OCI-LY1 (cell line): ENCODE data around the gene SLC24A3.
"Not testable (repeated sequence)": the region's sequence is repeated elsewhere in the genome, so short reads cannot be mapped to it uniquely, and the experiment has no call there.

Experiments used
- H2AFZ ChIP-seq: fragments of 200-600 bp; sonication (generic), shearing (Covaris generic); 2 replicates; pipeline ENCODE4 v1.6.0; 2014; ENCODE audit warnings: antibody characterized with exemption, mild to moderate bottlenecking, low read length
- H3F3A ChIP-seq: fragments of 200-600 bp; sonication (generic), shearing (Covaris generic); 2 replicates; pipeline ENCODE4 v1.6.0; 2014; ENCODE audit warnings: mild to moderate bottlenecking, antibody characterized with exemption, low read length, moderate library complexity; ENCODE audit not compliant: insufficient read depth
- H3K27ac ChIP-seq: fragments of 200-600 bp; sonication (generic); 2 replicates; pipeline ENCODE4 v1.5.1; 2014; ENCODE audit warnings: low read length, mixed run types, mild to moderate bottlenecking, low read depth; ENCODE audit not compliant: poor library complexity, severe bottlenecking
- H3K27me3 ChIP-seq: fragments of 200-600 bp; sonication (generic); 2 replicates; pipeline ENCODE4 v1.6.0; 2014; ENCODE audit warnings: antibody characterized with exemption, mild to moderate bottlenecking, low read length, moderate library complexity; ENCODE audit not compliant: insufficient read depth
- H3K36me3 ChIP-seq: fragments of 200-600 bp; sonication (generic); 2 replicates; pipeline ENCODE4 v1.6.1; 2014; ENCODE audit warnings: mild to moderate bottlenecking, antibody characterized with exemption, low read length, moderate library complexity, mixed read lengths; ENCODE audit not compliant: insufficient read depth
- H3K4me1 ChIP-seq: fragments of 200-600 bp; sonication (generic); 2 replicates; pipeline ENCODE4 v1.5.1; 2014; ENCODE audit warnings: mild to moderate bottlenecking, low read length, moderate library complexity; ENCODE audit not compliant: insufficient read depth, severe bottlenecking
- H3K4me2 ChIP-seq: fragments of 200-600 bp; sonication (generic), shearing (Covaris generic); 2 replicates; pipeline ENCODE4 v1.6.1; 2014; ENCODE audit warnings: low read length
- H3K4me3 ChIP-seq: fragments of 200-600 bp; sonication (generic); 2 replicates; pipeline ENCODE4 v1.5.1; 2014; ENCODE audit warnings: low read length, low read depth, mild to moderate bottlenecking, mixed read lengths; ENCODE audit not compliant: poor library complexity, severe bottlenecking
- H3K79me2 ChIP-seq: fragments of 200-600 bp; shearing (Covaris generic); 2 replicates; pipeline ENCODE4 v1.6.1; 2016; ENCODE audit warnings: mixed run types, low read length, mixed read lengths; ENCODE audit not compliant: insufficient read depth
- H3K9ac ChIP-seq: fragments of 200-600 bp; sonication (generic), shearing (Covaris generic); 2 replicates; pipeline ENCODE4 v1.6.1; 2014; ENCODE audit warnings: mild to moderate bottlenecking, low read length, mixed read lengths
- H3K9me2 ChIP-seq: fragments of 200-600 bp; sonication (generic), shearing (Covaris generic); 2 replicates; pipeline ENCODE4 v1.6.1; 2014; ENCODE audit warnings: low read depth, mild to moderate bottlenecking, low read length, mixed read lengths
- H3K9me3 ChIP-seq: fragments of 200-600 bp; shearing (Covaris generic); 2 replicates; pipeline ENCODE4 v1.6.1; 2014; ENCODE audit warnings: low read length, mixed read lengths
- H4K20me1 ChIP-seq: fragments of 200-600 bp; sonication (generic), shearing (Covaris generic); 2 replicates; pipeline ENCODE4 v1.6.0; 2016; ENCODE audit warnings: mild to moderate bottlenecking, low read length; ENCODE audit not compliant: insufficient read depth
- CTCF ChIP-seq: fragments of 200-600 bp; sonication (generic), shearing (Covaris generic); IDR thresholded peaks from 2 replicates; pipeline ENCODE4 v1.5.1; 2017; ENCODE audit warnings: mild to moderate bottlenecking, antibody characterized with exemption, low read length, moderate library complexity, mixed read lengths
- EZH2 ChIP-seq: fragments of 200-600 bp; sonication (generic), shearing (Covaris generic); IDR thresholded peaks from 2 replicates; pipeline ENCODE4 v1.8.0; 2017; ENCODE audit warnings: borderline replicate concordance, mixed run types, mild to moderate bottlenecking, antibody characterized with exemption, low read length, moderate library complexity, mixed read lengths

SLC24A3 gene

DNA sequence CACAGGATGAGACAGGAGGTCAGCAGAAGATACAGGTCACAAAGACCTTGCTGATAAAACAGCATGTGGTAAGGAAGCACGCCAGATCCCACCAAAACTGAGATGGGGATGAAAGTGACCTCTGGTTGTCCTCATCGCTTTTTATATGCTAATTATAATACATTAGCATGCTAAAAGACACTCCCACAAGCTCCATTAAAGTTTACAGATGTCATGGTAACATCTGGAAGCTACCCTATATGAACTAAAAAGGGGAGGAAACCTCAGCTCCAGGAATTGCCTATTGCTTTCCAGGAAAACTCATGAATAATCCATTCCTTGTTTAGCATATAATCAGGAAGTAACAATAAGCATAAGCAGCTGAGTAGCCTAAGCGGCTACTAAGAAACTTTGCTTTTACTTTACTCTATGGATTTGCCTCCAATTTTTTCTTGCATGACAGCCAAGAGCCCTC is 537.2 kb downstream of the SLC24A3 start:
- H2AFZ ChIP-seq: no peak overlapping the region
- H4K20me1 ChIP-seq: no peaks in the 10 kb centered on the region
- no peak for TF ChIP-seq CTCF
- TF ChIP-seq EZH2: no peak
- H3K4me3 ChIP-seq: no peak overlapping the region
- no peaks in the 10 kb centered on the region for H3K79me2 ChIP-seq
- H3K4me2 ChIP-seq: no peak overlapping the region
- no peaks in the 10 kb centered on the region; the same call in 1 of the 2 replicates for H3K27me3 ChIP-seq
- H3K9me2 ChIP-seq: no peaks in the 10 kb centered on the region
- H3K9me3 ChIP-seq: no peaks in the 10 kb centered on the region
- no peak overlapping the region for H3K27ac ChIP-seq
- no peaks in the 10 kb centered on the region for H3K36me3 ChIP-seq
- no peaks in the 10 kb centered on the region; the same call in 1 of the 2 replicates for H3F3A ChIP-seq
- H3K4me1 ChIP-seq: no peaks in the 10 kb centered on the region
- no peak overlapping the region for H3K9ac ChIP-seq

DNA sequence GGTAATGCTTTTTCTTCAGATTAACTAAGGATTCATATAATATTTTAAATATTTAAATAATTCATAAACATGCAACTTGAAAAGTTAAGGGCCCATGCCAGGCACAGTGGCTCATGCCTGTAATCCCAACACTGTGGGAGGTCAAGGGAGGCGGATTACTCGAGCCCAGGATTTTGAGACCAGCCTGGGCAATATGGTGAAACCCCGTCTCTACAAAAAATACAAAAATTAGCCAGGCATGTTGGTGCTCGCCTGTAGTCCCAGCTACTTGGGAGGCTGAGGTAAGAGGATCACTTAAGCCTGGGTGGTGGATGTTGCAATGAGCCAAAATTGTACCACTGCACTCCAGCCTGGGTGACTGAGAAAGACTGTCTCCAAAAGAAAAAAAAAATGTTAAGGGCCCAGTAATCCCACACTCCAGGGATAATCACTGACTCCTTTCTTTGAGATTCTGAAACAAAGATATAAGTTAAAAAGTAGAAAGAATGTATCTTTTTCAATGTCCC is 537.7 kb downstream of the SLC24A3 start:
- Histone ChIP-seq H3K79me2 (no peaks in the 10 kb centered on the region), H3K4me2 (no peak overlapping the region), H3F3A (no peaks in the 10 kb centered on the region; the same call in 1 of the 2 replicates), H3K27ac (no peak overlapping the region), H2AFZ (no peak overlapping the region), H3K9me3 (no peaks in the 10 kb centered on the region), H3K4me3 (no peak overlapping the region), H4K20me1 (no peaks in the 10 kb centered on the region), H3K4me1 (no peaks in the 10 kb centered on the region), H3K36me3 (no peaks in the 10 kb centered on the region), H3K9ac (no peak overlapping the region), H3K27me3 (no peaks in the 10 kb centered on the region), H3K9me2 (no peaks in the 10 kb centered on the region)
- TF ChIP-seq EZH2: no peak
- TF ChIP-seq CTCF: no peak

DNA sequence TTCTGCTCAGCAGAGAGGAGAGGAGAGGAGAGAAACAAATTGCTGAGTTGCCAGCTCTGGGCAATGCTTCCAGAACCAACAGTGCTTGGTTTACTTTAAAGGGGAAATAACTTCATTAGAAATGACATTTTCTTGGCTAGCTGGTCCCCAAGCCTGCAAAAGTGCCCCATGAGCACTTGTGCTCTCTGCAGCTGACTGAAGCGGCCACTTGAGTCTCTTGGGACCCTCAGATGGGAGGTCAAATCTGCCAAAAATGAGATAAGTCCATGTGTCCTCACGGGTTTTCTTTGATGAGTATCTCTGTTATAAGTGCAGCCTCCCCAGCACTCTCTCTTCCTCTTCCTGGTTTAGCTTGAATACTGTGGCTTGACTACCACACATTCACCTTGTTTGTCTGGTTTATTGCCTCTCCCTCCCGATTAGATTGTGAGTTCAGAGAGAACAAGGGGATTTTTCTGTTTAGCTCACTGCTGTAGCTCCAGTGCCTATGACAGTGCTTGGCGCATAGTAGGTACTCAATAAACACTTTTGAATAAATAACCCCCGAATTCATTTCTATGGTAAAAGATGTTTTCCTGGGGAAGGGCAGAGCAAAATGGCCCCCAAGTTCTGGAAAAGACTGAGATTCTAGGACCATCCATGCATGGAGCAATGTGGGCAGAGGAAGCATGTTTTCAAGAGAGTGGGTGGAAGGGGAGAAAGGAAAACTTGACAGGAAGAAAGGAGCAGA is 538.6 kb downstream of the SLC24A3 start:
- Histone ChIP-seq H3K4me3 (no peak overlapping the region), H3K9me2 (no peaks in the 10 kb centered on the region), H3K9me3 (no peaks in the 10 kb centered on the region), H3K4me1 (no peaks in the 10 kb centered on the region), H3K4me2 (no peak overlapping the region), H3K27ac (no peak overlapping the region), H3K9ac (no peak overlapping the region), H2AFZ (no peak overlapping the region), H3K79me2 (no peaks in the 10 kb centered on the region), H3K36me3 (no peaks in the 10 kb centered on the region), H4K20me1 (no peaks in the 10 kb centered on the region), H3F3A (no peaks in the 10 kb centered on the region; the same call in 1 of the 2 replicates), H3K27me3 (no peaks in the 10 kb centered on the region)
- TF ChIP-seq CTCF: no peak
- TF ChIP-seq EZH2: no peak

GRCh38 chr20:19754201-19754600 is 541.8 kb downstream of the SLC24A3 start:
- not testable (repeated sequence) for H3K4me1 ChIP-seq, H2AFZ ChIP-seq, H3K79me2 ChIP-seq, H3K9me3 ChIP-seq, H3K27me3 ChIP-seq, H3K4me2 ChIP-seq, H3K4me3 ChIP-seq, H3K27ac ChIP-seq, H3K9ac ChIP-seq, H3K9me2 ChIP-seq, H3F3A ChIP-seq, H3K36me3 ChIP-seq, H4K20me1 ChIP-seq
